K562 treated with DMSO at 1 percent for 4 hours (cell line): ENCODE data around the gene MRPL14. TPM values are rescaled to one million over a fixed set of nuclear protein-coding genes. Genes with fewer than 3 reads are reported as not detected.

Experiments used
- total RNA-seq: library from RNA; unstranded; fragments of 300-600 nt; gene quantifications from 2 replicates; pipeline ENCODE4 v1.2.3, GENCODE V29; 2022; ENCODE audit not compliant: insufficient read depth

Gene MRPL14
- total RNA-seq = 95.2 and 107 TPM in 2 replicates

GRCh38 chr6:44127186-44128019, at the start of gene MRPL14, which contains the start of gene TMEM63B:
MRPL14 (minus strand) TSS chr6:44127452; CDS start chr6:44116611, 10,841 bp downstream.
TMEM63B (plus strand) TSS chr6:44127554; CDS start chr6:44134585, 7,031 bp downstream.

GRCh38 chr6:44158770-44159228, 31.5 kb upstream of the MRPL14 start, which contains the start of gene CAPN11:
CAPN11 (plus strand) TSS chr6:44158820; CDS start chr6:44158849, 29 bp downstream.

Other genes with a start within 250 kb of the MRPL14 start
- 34.8 and 50.7 TPM in 2 replicates for gene TMEM63B, start 102 bp upstream of the MRPL14 start, total RNA-seq
- 0.51 TPM in 1 of 2 replicates, not detected in the other for gene CAPN11, start 31.4 kb upstream of the MRPL14 start, total RNA-seq
- not detected in 2 replicates for gene MYMX, start 89.5 kb upstream of the MRPL14 start, total RNA-seq
- 110 and 130 TPM in 2 replicates for gene SLC29A1, start 96.1 kb upstream of the MRPL14 start, total RNA-seq
- 1,233 and 1,422 TPM in 2 replicates for gene HSP90AB1, start 119.6 kb upstream of the MRPL14 start, total RNA-seq
- 78.1 and 85.6 TPM in 2 replicates for gene SLC35B2, start 130.1 kb upstream of the MRPL14 start, total RNA-seq
- 26.9 and 27.2 TPM in 2 replicates for gene NFKBIE, start 138.1 kb upstream of the MRPL14 start, total RNA-seq
- gene TMEM151B, start 143.0 kb upstream of the MRPL14 start, total RNA-seq = not detected in 2 replicates
- 12.3 and 13.6 TPM in 2 replicates for gene AARS2, start 185.9 kb upstream of the MRPL14 start, total RNA-seq
- gene SPATS1, start 215.2 kb upstream of the MRPL14 start, total RNA-seq = not detected in 2 replicates